ENCODE data around the gene SEC22C. TPM values are rescaled to one million over a fixed set of nuclear protein-coding genes. Genes with fewer than 3 reads are reported as not detected.

Gene SEC22C
- total RNA-seq, 5 donors from 2014 or later (not counting 1 experiment from before 2014, with no cell fraction given) = 50.1 to 71.2 (median 53.6) TPM

GRCh38 chr3:42517117-42517516 is 64.7 kb downstream of the SEC22C start:
- Mint-ChIP-seq H3K4me3 (no peak overlapping the region), H3K36me3 (peaks cover 31% of the 10 kb centered on the region), H3K4me1 (peaks cover 34 to 41% (median 36%) of the 10 kb centered on the region in 3 donors), H3K27me3 (no peaks in the 10 kb centered on the region), H3K9me3 (no peaks in the 10 kb centered on the region), H3K27ac (peak overlapping the region in 1 of 2 donors; percentile 58)
- no peaks in the 10 kb centered on the region for H3K9me3 ChIP-seq
- POLR2A ChIA-PET = no interaction called here
- CTCF ChIA-PET = no interaction called here
- no peak for DNase-seq
- peaks cover 14 to 41% of the 10 kb centered on the region in 2 experiments for H3K4me1 ChIP-seq (ENCODE audit: control insufficient read depth in 1 of 2, extremely low read depth in 1 of 2, insufficient read depth in 2 of 2, low read length in 2 of 2)
- no peak for ATAC-seq (replicated peaks in 1 of 4)
- H3K27ac ChIP-seq (ENCODE audit: low read length) = no peak overlapping the region
- 81% methylated on average over 3 of the region's 4 CpGs for WGBS (ENCODE audit: insufficient coverage)
- H3K4me3 ChIP-seq (ENCODE audit: control insufficient read depth in 1 of 2, extremely low read depth in 1 of 2, low read length in 1 of 2) = no peak overlapping the region
- H3K27me3 ChIP-seq (replicated peaks in 1 of 2; ENCODE audit: control insufficient read depth in 2 of 2, extremely low read depth in 1 of 2, insufficient read depth in 2 of 2, low read length in 1 of 2) = no peaks in the 10 kb centered on the region
- H3K36me3 ChIP-seq (ENCODE audit: control insufficient read depth in 2 of 2, extremely low read depth in 1 of 2, insufficient read depth in 1 of 2, low read length in 1 of 2) = peaks cover 21 to 23% of the 10 kb centered on the region in 2 donors

- H3K27ac Mint-ChIP-seq = peak overlapping the region in 1 of 2 donors; percentile 48
- no peaks in the 10 kb centered on the region for H3K9me3 Mint-ChIP-seq
- H3K9me3 ChIP-seq = no peaks in the 10 kb centered on the region
- no peak overlapping the region for H3K4me3 Mint-ChIP-seq
- H3K4me1 ChIP-seq (ENCODE audit: control insufficient read depth in 1 of 2, extremely low read depth in 1 of 2, insufficient read depth in 2 of 2, low read length in 2 of 2) = peaks cover 14 to 48% of the 10 kb centered on the region in 2 experiments
- peaks cover 21 to 23% of the 10 kb centered on the region in 2 donors for H3K36me3 ChIP-seq (ENCODE audit: control insufficient read depth in 2 of 2, extremely low read depth in 1 of 2, insufficient read depth in 1 of 2, low read length in 1 of 2)
- DNase-seq = no peak
- no peaks in the 10 kb centered on the region for H3K27me3 ChIP-seq (replicated peaks in 1 of 2; ENCODE audit: control insufficient read depth in 2 of 2, extremely low read depth in 1 of 2, insufficient read depth in 2 of 2, low read length in 1 of 2)
- POLR2A ChIA-PET = interaction anchor here in 1 of 2 donors (0.6 kb wide), 1 partner anchor 129 kb away, joined by 3 read pairs; no protein-coding TSS in a partner anchor
- no peak for ATAC-seq (replicated peaks in 1 of 4)
- peaks cover 38 to 48% (median 43%) of the 10 kb centered on the region in 3 donors for H3K4me1 Mint-ChIP-seq
- H3K27ac ChIP-seq (ENCODE audit: low read length) = no peak overlapping the region
- CTCF ChIA-PET = no interaction called here
- H3K27me3 Mint-ChIP-seq = no peaks in the 10 kb centered on the region
- no peak overlapping the region for H3K4me3 ChIP-seq (ENCODE audit: control insufficient read depth in 1 of 2, extremely low read depth in 1 of 2, low read length in 1 of 2)
- 91% methylated on average over 5 of the region's 5 CpGs for WGBS (ENCODE audit: insufficient coverage)
- H3K36me3 Mint-ChIP-seq = peaks cover 31% of the 10 kb centered on the region
Observed at GRCh38 chr3:42516443-42516842, 65.3 kb downstream of the SEC22C start.

- ATAC-seq (replicated peaks in 1 of 4) (no peak), DNase-seq (no peak)
- Mint-ChIP-seq H3K9me3 (no peaks in the 10 kb centered on the region), H3K36me3 (peaks cover 26% of the 10 kb centered on the region), H3K27ac (peak overlapping the region; percentile 27 to 31), H3K4me3 (no peak overlapping the region), H3K4me1 (peaks cover 37 to 48% (median 44%) of the 10 kb centered on the region in 3 donors), H3K27me3 (no peaks in the 10 kb centered on the region)
- Histone ChIP-seq H3K27me3 (replicated peaks in 1 of 2; ENCODE audit: control insufficient read depth in 2 of 2, extremely low read depth in 1 of 2, insufficient read depth in 2 of 2, low read length in 1 of 2) (no peaks in the 10 kb centered on the region), H3K4me3 (ENCODE audit: control insufficient read depth in 1 of 2, extremely low read depth in 1 of 2, low read length in 1 of 2) (no peak overlapping the region), H3K9me3 (no peaks in the 10 kb centered on the region), H3K36me3 (ENCODE audit: control insufficient read depth in 2 of 2, extremely low read depth in 1 of 2, insufficient read depth in 1 of 2, low read length in 1 of 2) (peaks cover 21 to 23% of the 10 kb centered on the region in 2 donors), H3K27ac (ENCODE audit: low read length) (no peak overlapping the region), H3K4me1 (ENCODE audit: control insufficient read depth in 1 of 2, extremely low read depth in 1 of 2, insufficient read depth in 2 of 2, low read length in 2 of 2) (peaks cover 14 to 46% of the 10 kb centered on the region in 2 experiments)
- POLR2A ChIA-PET = interaction anchor here in 1 of 2 donors (0.6 kb wide), 1 partner anchor 129 kb away, joined by 3 read pairs; no protein-coding TSS in a partner anchor
- CTCF ChIA-PET = no interaction called here
- WGBS (ENCODE audit: insufficient coverage) = 100% methylated on average over 2 of the region's 2 CpGs
Observed at GRCh38 chr3:42515976-42516375, 65.8 kb downstream of the SEC22C start.

- H3K27ac ChIP-seq (ENCODE audit: low read length) = no peak overlapping the region
- Mint-ChIP-seq H3K27ac (peak overlapping the region; percentile 27 to 31), H3K4me3 (no peak overlapping the region), H3K36me3 (peaks cover 25% of the 10 kb centered on the region), H3K9me3 (no peaks in the 10 kb centered on the region), H3K27me3 (no peaks in the 10 kb centered on the region), H3K4me1 (peaks cover 37 to 48% (median 42%) of the 10 kb centered on the region in 3 donors)
- H3K4me3 ChIP-seq (ENCODE audit: control insufficient read depth in 1 of 2, extremely low read depth in 1 of 2, low read length in 1 of 2) = no peak overlapping the region
- no peaks in the 10 kb centered on the region for H3K9me3 ChIP-seq
- peaks cover 21 to 23% of the 10 kb centered on the region in 2 donors for H3K36me3 ChIP-seq (ENCODE audit: control insufficient read depth in 2 of 2, extremely low read depth in 1 of 2, insufficient read depth in 1 of 2, low read length in 1 of 2)
- H3K4me1 ChIP-seq (ENCODE audit: control insufficient read depth in 1 of 2, extremely low read depth in 1 of 2, insufficient read depth in 2 of 2, low read length in 2 of 2) = peaks cover 14 to 41% of the 10 kb centered on the region in 2 experiments
- ChIA-PET POLR2A (no interaction called here), CTCF (no interaction called here)
- no peak for DNase-seq
- no peak for ATAC-seq (replicated peaks in 1 of 4)
- WGBS (ENCODE audit: insufficient coverage) = 90% methylated on average over 12 of the region's 12 CpGs
- H3K27me3 ChIP-seq (replicated peaks in 1 of 2; ENCODE audit: control insufficient read depth in 2 of 2, extremely low read depth in 1 of 2, insufficient read depth in 2 of 2, low read length in 1 of 2) = no peaks in the 10 kb centered on the region
Observed at GRCh38 chr3:42515391-42515916, 66.3 kb downstream of the SEC22C start.

- H3K36me3 ChIP-seq (ENCODE audit: control insufficient read depth in 2 of 2, extremely low read depth in 1 of 2, insufficient read depth in 1 of 2, low read length in 1 of 2) = peaks cover 19 to 23% of the 10 kb centered on the region in 2 donors
- no peaks in the 10 kb centered on the region for H3K27me3 Mint-ChIP-seq
- H3K27ac Mint-ChIP-seq = no peak overlapping the region
- no peak overlapping the region for H3K4me3 ChIP-seq (ENCODE audit: control insufficient read depth in 1 of 2, extremely low read depth in 1 of 2, low read length in 1 of 2)
- ChIA-PET CTCF (no interaction called here), POLR2A (no interaction called here)
- H3K27ac ChIP-seq (ENCODE audit: low read length) = no peak overlapping the region
- no peaks in the 10 kb centered on the region for H3K9me3 Mint-ChIP-seq
- no peaks in the 10 kb centered on the region for H3K9me3 ChIP-seq
- H3K4me3 Mint-ChIP-seq = no peak overlapping the region
- ATAC-seq (replicated peaks in 1 of 4) (no peak), DNase-seq (no peak)
- 100% methylated on average over 2 of the region's 4 CpGs for WGBS (ENCODE audit: insufficient coverage)
- H3K27me3 ChIP-seq (replicated peaks in 1 of 2; ENCODE audit: control insufficient read depth in 2 of 2, extremely low read depth in 1 of 2, insufficient read depth in 2 of 2, low read length in 1 of 2) = no peaks in the 10 kb centered on the region
- H3K4me1 Mint-ChIP-seq = peaks cover 37 to 47% (median 42%) of the 10 kb centered on the region in 3 donors
- H3K36me3 Mint-ChIP-seq = peaks cover 28% of the 10 kb centered on the region
- peaks cover 10 to 38% of the 10 kb centered on the region in 2 experiments for H3K4me1 ChIP-seq (ENCODE audit: control insufficient read depth in 1 of 2, extremely low read depth in 1 of 2, insufficient read depth in 2 of 2, low read length in 2 of 2)
Observed at GRCh38 chr3:42514876-42515275, 66.9 kb downstream of the SEC22C start.

GRCh38 chr3:42513521-42513920 is 68.2 kb downstream of the SEC22C start:
- Mint-ChIP-seq H3K27me3 (no peaks in the 10 kb centered on the region), H3K4me1 (peaks cover 35 to 45% (median 42%) of the 10 kb centered on the region in 3 donors), H3K27ac (peak overlapping the region in 1 of 2 donors; percentile 69), H3K4me3 (no peak overlapping the region), H3K36me3 (peaks cover 24% of the 10 kb centered on the region), H3K9me3 (no peaks in the 10 kb centered on the region)
- 86% methylated on average over 6 of the region's 6 CpGs for WGBS (ENCODE audit: insufficient coverage)
- DNase-seq = no peak
- POLR2A ChIA-PET = interaction anchor here in 1 of 2 donors (0.5 kb wide), 1 partner anchor 11 kb away, joined by 4 read pairs; the partner anchor contains the start of gene VIPR1
- Histone ChIP-seq H3K9me3 (no peaks in the 10 kb centered on the region), H3K36me3 (ENCODE audit: control insufficient read depth in 2 of 2, extremely low read depth in 1 of 2, insufficient read depth in 1 of 2, low read length in 1 of 2) (peaks cover 15 to 23% of the 10 kb centered on the region in 2 donors), H3K4me1 (ENCODE audit: control insufficient read depth in 1 of 2, extremely low read depth in 1 of 2, insufficient read depth in 2 of 2, low read length in 2 of 2) (peaks cover 4 to 38% of the 10 kb centered on the region in 2 experiments), H3K27ac (ENCODE audit: low read length) (no peak overlapping the region), H3K27me3 (replicated peaks in 1 of 2; ENCODE audit: control insufficient read depth in 2 of 2, extremely low read depth in 1 of 2, insufficient read depth in 2 of 2, low read length in 1 of 2) (peaks cover 0 to 7% of the 10 kb centered on the region in 2 experiments), H3K4me3 (ENCODE audit: control insufficient read depth in 1 of 2, extremely low read depth in 1 of 2, low read length in 1 of 2) (no peak overlapping the region)
- no peak for ATAC-seq (replicated peaks in 1 of 4)
- CTCF ChIA-PET = interaction anchor here (0.5 to 1.6 kb wide), 3 partner anchors 11 to 1068 kb away, joined by 4 read pairs; partner anchors contain the start of genes SEC22C (in 1 of the 2) and VIPR1 (in 1 of the 2)

Measured in T-cell (primary cell).